Midbrain (tissue), 1 donor: Measurements from ENCODE around the gene NPAS2.

Experiments
- DNase-seq: peaks from one replicate; lab custom pipeline; 2025; lab: John Stamatoyannopoulos, UW

NPAS2 gene

DNA sequence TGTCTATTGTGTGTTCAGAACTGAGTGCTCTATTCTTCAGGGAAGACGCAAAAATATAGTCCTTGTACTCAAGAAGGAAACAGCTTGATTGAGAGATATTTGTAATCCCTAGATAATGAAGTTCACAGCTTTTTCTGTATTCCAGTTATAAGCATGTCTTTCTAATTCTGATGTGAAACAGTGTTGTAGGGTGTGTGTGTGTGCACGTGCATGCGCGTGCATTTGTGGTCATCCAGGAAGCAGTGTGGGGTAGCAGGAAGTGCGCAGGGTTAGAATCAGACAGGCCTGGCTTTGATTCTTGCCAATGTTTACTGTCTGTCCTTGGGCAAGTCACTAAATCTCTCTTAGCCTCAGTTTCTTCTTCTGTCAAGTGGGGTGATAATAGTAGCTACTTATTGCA is 87.9 kb downstream of the NPAS2 start:
- DNase-seq: no peak

DNA sequence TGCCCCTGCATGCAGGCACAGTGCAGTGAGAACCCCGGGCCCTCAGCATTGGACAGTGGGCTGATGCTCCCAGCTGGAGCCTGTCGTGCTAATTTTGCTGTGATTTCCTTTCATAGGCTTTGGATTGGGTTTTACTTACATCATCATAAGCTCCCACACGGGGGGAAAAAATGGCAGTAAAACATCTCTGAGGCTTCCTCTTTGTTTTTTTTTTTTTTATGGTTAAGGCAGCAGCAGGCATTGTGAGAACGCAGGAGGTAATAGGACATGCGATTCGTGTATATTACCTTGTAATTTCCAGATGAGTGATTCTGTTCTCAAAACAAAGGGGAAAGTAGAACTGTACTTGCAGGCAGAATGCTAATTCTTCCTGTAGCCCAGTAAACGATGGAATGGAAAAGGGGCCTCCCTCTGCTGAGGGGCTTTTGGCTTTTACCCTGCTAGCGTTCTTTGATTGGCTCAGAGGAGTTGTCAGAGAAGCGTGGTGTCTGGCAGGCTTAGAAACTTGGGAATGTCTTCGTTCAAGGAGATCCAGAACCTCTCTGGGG is 89.7 kb downstream of the NPAS2 start:
- no peak for DNase-seq

DNA sequence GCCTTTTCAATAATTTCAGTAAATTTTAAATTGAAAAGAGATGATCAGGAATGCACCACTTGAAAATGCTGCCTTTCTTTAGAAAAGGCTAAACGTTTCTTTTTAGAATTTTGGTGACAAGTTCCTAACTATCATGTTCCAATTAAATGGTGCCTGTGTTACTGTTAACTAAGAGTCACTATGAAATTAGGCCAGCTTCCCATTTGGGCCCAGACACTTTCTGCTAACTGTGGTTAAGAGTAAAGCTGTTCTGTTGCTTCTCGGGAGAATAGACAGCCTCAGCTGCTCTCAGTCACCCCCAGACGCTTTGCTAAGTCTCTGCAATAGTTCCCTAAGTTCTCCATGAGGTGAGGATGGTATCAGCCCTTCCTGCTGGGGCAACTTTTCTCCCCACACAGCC is 90.2 kb downstream of the NPAS2 start:
- DNase-seq: no peak

- DNase-seq: no peak
Observed at GRCh38 chr2:100919316-100919715, 99.4 kb downstream of the NPAS2 start.

- no peak for DNase-seq
Observed at GRCh38 chr2:100921685-100922161, 101.8 kb downstream of the NPAS2 start.

GRCh38 chr2:100923461-100924060 is 103.6 kb downstream of the NPAS2 start:
- DNase-seq: no peak

DNA sequence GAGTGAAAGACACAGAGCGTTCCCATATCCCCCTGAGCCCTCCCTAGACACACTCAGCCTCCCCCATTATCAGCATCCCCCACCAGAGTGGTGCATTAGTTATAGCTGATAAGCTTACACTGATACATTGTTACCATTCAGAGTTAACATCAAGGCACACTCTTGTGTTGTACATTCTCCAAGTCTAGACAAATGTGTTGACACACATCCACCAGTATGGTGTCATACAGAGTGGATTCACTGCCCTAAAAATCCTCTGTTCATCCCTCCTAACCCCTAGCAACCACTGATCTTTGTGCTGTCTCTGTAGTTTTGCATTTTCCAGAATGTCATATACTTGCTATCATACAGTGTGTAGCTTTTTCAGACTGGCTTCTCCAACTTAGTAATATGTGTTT is 104.2 kb downstream of the NPAS2 start:
- DNase-seq: no peak

DNA sequence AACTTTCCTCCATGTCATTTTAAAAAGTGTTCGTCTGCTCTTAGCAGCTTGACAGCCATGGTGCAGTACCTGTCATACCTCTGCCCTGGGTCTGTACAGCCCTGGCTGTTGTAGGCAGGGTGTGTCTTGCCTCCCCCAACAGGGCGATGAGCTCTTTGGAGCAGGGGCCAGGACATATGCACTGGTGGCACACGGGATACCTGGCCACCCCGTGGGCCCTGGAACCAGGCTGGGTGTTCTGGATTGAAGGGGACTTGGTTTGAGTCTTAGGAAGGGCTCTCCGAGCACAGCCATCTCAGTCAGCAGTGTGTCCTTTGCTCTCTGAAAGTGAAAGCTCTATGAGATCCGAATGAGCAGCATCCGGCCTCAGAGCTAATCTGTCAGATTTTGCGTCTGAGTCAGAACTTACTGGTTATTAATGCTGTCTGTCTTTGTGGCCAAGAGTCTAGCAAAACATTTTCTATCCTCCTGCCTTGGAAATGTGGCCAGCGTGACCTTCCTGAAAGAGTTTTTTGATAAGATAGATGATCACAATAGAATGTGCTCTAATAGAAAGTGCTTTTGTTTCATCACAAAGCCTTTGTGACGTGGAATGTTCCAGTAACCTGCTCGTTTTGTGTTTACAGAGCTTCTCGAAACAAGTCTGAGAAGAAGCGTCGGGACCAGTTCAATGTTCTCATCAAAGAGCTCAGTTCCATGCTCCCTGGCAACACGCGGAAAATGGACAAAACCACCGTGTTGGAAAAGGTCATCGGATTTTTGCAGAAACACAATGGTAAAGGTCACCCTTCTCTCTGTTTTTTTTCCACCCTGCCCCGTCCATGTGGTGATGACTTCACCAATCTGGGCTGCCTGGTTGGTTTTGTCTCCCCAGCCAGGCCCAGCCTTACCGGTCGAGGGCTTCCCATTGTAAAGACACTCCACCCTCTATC is 104.8 kb downstream of the NPAS2 start:
- DNase-seq: no peak

GRCh38 chr2:100928235-100928634 is 108.3 kb downstream of the NPAS2 start:
- DNase-seq: no peak

DNA sequence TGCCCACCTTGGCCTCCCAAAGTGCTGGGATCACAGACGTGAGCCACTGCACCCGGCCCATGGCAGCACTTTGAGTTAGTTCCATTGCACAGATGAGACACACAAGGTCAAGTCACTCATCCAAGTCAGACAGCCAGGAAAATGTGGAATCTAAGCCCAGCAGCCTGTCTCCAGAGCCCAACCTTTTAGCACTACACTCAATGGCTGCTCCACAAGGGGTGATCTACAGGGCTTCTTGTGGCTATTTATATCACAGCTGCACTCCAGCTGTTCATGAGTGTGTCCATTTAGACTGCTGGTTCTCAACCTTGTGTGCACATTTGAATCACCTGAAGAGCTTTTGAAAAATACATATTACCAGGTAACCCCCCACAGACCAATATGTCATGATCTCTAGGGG is 109.2 kb downstream of the NPAS2 start:
- DNase-seq: no peak

- DNase-seq: no peak
Observed at GRCh38 chr2:100934504-100935371, 114.8 kb downstream of the NPAS2 start.

DNA sequence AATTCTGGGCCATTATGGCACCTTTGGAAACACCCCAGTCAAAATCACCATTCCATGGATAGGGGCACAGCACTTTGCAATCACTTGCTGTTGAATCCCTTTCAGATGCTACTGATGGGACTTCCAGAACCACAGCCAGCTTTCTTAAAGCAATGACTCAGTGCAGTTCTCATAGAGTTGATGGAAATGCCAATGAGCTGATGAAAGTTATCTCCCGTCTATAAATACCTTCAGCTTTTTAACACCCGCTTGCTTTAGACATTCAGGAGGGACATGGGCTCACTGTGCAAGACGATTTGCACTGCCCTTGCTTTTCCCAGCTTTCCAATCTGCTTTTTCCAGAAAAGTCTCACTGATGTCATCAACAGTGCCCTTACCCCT is 115.4 kb downstream of the NPAS2 start:
- DNase-seq: no peak

- no peak for DNase-seq
Observed at GRCh38 chr2:100936070-100936741, 116.3 kb downstream of the NPAS2 start.

- DNase-seq: no peak
Observed at GRCh38 chr2:100936972-100937542, 117.1 kb downstream of the NPAS2 start.

DNA sequence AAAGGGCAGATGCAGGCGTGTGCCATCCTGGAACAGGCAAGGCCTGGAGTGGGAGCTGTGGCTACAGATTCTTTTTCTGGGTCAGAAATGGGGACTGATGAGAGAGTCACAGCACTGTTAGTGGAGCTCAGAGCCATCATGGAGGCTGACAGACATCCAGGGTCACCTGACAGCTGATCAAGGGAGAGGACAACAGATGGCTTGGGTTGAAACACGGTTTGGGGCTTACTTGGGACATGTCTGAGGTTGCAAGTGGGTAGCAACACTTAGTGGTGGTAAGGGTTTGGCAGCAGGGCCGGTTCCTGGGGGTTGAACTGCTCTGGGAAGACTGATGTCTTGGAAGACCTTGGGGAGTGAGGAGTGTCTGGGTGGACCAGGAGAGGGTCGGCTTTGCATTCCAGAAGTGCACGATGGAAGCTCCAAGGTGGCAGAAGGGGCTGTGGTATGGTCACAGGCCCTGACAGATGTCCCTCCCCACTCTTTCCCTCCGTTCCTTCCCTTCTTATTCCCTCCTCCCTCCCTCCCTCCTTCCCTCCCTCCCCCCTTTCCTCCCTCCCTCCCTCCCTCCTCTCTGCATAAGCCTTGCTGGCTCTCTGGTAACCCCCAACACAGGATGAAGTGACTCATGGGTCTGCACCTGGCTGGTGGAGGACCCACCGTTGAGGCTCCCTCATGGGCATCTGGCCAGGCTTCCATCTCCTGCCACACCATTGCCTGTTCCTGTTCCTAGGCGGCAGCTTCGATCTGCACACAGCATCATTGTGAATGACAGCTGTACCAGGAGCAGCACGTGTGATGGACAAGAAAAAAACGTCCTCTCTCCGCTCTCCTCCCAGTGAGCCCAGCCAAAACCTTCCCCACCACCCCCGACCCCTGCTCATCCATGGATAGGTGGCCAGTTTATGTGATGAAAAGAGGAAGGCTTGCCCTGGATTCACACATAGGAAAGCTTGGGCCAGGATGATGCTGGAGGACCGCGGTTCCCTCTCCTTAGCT is 118.4 kb downstream of the NPAS2 start:
- DNase-seq: no peak

DNA sequence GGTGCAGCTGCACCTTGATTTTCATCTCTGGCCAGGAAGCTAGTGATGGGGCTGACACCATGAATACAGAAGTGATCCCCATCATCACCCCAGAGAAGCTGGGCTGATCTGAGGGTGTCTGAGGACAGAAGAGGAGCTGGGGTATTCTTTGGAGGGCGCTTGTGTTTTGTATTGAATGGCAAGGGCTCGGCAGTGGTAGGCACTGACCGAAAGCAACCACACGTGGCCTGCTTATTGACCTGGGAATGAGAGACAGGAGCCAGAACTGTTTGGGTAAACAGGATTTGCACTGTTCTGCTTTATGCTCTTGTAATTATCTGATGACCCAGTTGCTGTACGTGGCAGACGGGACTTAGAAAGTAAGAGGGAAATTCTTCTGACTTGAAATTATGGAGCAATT is 119.5 kb downstream of the NPAS2 start:
- DNase-seq: no peak

- no peak for DNase-seq
Observed at GRCh38 chr2:100940240-100940639, 120.3 kb downstream of the NPAS2 start.

DNA sequence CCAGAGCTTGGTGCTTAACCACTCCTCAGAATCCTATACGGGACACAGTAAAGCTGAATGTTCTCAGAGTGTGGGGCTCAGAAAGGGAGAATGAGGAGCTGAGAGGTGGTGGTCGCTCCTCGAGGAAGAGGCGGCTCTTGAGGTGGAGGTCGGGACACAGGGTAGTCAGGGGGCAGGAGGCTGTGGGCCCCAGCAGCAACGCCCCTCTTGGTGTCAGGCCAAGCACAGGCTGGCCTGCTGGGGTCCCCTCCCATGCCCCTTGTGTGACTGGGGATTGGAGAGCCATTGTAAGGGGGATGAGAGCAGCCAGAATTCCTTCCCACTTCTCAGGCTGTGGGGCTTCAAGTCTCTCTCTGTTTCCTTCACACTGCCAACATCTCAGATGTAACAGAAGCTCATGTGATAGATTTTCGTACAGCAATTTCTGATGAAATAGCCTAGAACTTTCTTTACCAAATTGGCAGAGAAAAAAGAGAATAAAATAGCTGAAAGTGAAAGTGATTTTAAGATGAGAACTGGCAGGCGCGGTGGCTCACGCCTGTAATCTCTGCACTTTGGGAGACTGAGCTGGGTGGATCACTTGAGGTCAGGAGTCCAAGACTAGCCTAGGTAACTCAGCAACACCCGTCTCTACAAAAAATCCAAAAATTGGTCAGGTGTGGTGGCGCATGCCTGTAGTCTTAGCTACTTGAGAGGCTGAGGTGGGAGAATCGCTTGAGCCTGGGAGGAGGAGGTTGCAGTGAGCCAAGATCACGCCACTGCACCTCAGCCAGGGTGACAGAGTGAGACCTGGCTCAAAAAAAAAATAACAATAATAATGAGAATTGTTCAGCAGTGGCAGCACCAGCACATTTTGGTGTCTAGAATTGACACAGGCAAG is 121.1 kb downstream of the NPAS2 start:
- no peak for DNase-seq
